HepG2 (cell line): ENCODE measurements around the gene HECTD2. TPM values are rescaled to one million over a fixed set of nuclear protein-coding genes. Genes with fewer than 3 reads are reported as not detected.

ENCODE experiments used
- ATAC-seq: fragments of 200-7000 bp; cut with Tn5 transposase; 3 replicates; pipeline ENCODE4 v1.9.1; 2020; ENCODE audit warnings: mild to moderate bottlenecking, moderate library complexity
- BruUV-seq: library from RNA; stranded (reverse); fragments of 400-500 nt; replicated peaks from 2 replicates; lab custom pipeline; 2021; lab: Mats Ljungman, UMichigan
- CTCF ChIA-PET: fragments of 300-600 bp; formaldehyde crosslinking; extraction: SDS; loops from one replicate; lab custom pipeline; 2021; ENCODE audit warnings: low total read pairs, inconsistent platforms, low intra/inter-chr PET ratio; lab: Yijun Ruan, JAX
- POLR2A ChIA-PET: fragments of 350-600 bp; sonication (Branson Sonifier 250); formaldehyde crosslinking; loops from one replicate; lab custom pipeline; 2020; ENCODE audit warnings: antibody characterized with exemption, inconsistent platforms; lab: Yijun Ruan, JAX
- DNase-seq: peaks from one replicate; pipeline ENCODE4 v3.0.0-alpha.2; 2015; ENCODE audit warnings: low spot score
- FAIRE-seq: peaks from 3 replicates; lab custom pipeline; 2011; peaks lifted over from hg19 to GRCh38; lab: Jason Lieb, UNC
- H2AFZ ChIP-seq: one replicate; pipeline ENCODE4 v1.6.1; 2011; ENCODE audit warnings: low read length, inconsistent platforms
- H3K27ac ChIP-seq: fragments of 300-600 bp; 3 replicates; pipeline ENCODE4 v1.8.0; 2011; ENCODE audit warnings: mixed run types, mild to moderate bottlenecking, mixed read lengths, low read length, inconsistent platforms; ENCODE audit not compliant: insufficient read depth; ENCODE audit errors: extremely low read length
- H3K27me3 ChIP-seq, 2 experiments: fragments of 200-600 bp in 1 of 2; 2 replicates in 1 of 2; 3 replicates in 1 of 2; pipeline versions ENCODE4 v1.6.0 to v1.8.0; 2011; ENCODE audit warnings: low read length in 2 of 2, mild to moderate bottlenecking in 2 of 2, moderate library complexity in 2 of 2, inconsistent platforms in 1 of 2; ENCODE audit not compliant: insufficient read depth in 2 of 2, control insufficient read depth in 1 of 2
- H3K36me3 ChIP-seq, 2 experiments: fragments of 200-600 bp in 1 of 2; replicated peaks in 1 of 2; 2 replicates in 1 of 2; 3 replicates in 1 of 2; pipeline versions ENCODE4 v1.5.1 to v1.8.0; 2011; ENCODE audit warnings: low read length in 2 of 2, inconsistent platforms in 1 of 2; ENCODE audit not compliant: insufficient read depth in 2 of 2, control insufficient read depth in 1 of 2
- H3K4me1 ChIP-seq: 2 replicates; pipeline ENCODE4 v1.5.1; 2012; ENCODE audit warnings: low read length, inconsistent platforms; ENCODE audit not compliant: insufficient read depth
- H3K4me2 ChIP-seq: 2 replicates; pipeline ENCODE4 v1.6.0; 2011; ENCODE audit warnings: low read depth, low read length, inconsistent platforms
- H3K4me3 ChIP-seq, 3 experiments: fragments of 200-600 bp in 1 of 3; sonication (generic), shearing (Covaris generic) in 1 of 3; replicated peaks in 1 of 3; 2 replicates each; pipeline ENCODE4 v1.5.1; 2011 to 2016; ENCODE audit warnings: low read length in 3 of 3, inconsistent platforms in 2 of 3, low read depth in 2 of 3, mild to moderate bottlenecking in 2 of 3, control low read depth in 1 of 3, mixed read lengths in 1 of 3; ENCODE audit not compliant: insufficient read depth in 1 of 3
- H3K79me2 ChIP-seq: one replicate; pipeline ENCODE4 v1.6.1; 2011; ENCODE audit warnings: low read length, inconsistent platforms; ENCODE audit not compliant: insufficient read depth
- H3K9ac ChIP-seq: 2 replicates; pipeline ENCODE4 v1.6.0; 2011; ENCODE audit warnings: mild to moderate bottlenecking, low read depth, low read length, inconsistent platforms; ENCODE audit not compliant: insufficient read depth
- H3K9me3 ChIP-seq: 2 replicates; pipeline ENCODE4 v1.5.1; 2012; ENCODE audit warnings: mild to moderate bottlenecking, low read length
- H4K20me1 ChIP-seq: 2 replicates; pipeline ENCODE4 v1.6.0; 2011; ENCODE audit warnings: inconsistent platforms, mild to moderate bottlenecking, low read length, moderate library complexity; ENCODE audit not compliant: insufficient read depth
- EP300 ChIP-seq, 3 experiments: sonication (generic) in 1 of 3; formaldehyde crosslinking in 1 of 3; IDR thresholded peaks; 2 replicates each; pipeline versions ENCODE4 v1.5.1 to v1.6.1; 2011 to 2020; ENCODE audit warnings: low read depth in 2 of 3, low read length in 2 of 3, borderline replicate concordance in 1 of 3, improper control_type of control experiment in 1 of 3, mild to moderate bottlenecking in 1 of 3, missing genetic modification reagents in 1 of 3, moderate library complexity in 1 of 3
- GATAD2A ChIP-seq: IDR thresholded peaks from 2 replicates; pipeline ENCODE4 v1.6.1; 2016
- HNRNPL ChIP-seq: fragments of 200-400 bp; formaldehyde crosslinking; IDR thresholded peaks from 2 replicates; pipeline ENCODE4 v1.6.1; 2017; ENCODE audit warnings: mild to moderate bottlenecking, low read depth, low read length
- KDM4B ChIP-seq: sonication (generic); formaldehyde crosslinking; IDR thresholded peaks from 2 replicates; pipeline ENCODE4 v1.4.0; 2020; ENCODE audit warnings: missing genetic modification reagents
- MAFG ChIP-seq: sonication (generic); formaldehyde crosslinking; IDR thresholded peaks from 2 replicates; pipeline ENCODE4 v1.5.1; 2020; ENCODE audit warnings: mild to moderate bottlenecking, missing genetic modification reagents
- MBD4 ChIP-seq: IDR thresholded peaks from 2 replicates; pipeline ENCODE4 v1.6.1; 2012; ENCODE audit warnings: low read length, inconsistent platforms, borderline replicate concordance
- NCOA5 ChIP-seq: sonication (generic); formaldehyde crosslinking; IDR thresholded peaks from 2 replicates; pipeline ENCODE4 v1.4.0; 2020; ENCODE audit warnings: missing genetic modification reagents
- SNAPC2 ChIP-seq: sonication (generic); formaldehyde crosslinking; IDR thresholded peaks from 2 replicates; pipeline ENCODE4 v1.8.1; 2022; ENCODE audit warnings: mild to moderate bottlenecking, missing genetic modification reagents
- SP5 ChIP-seq: IDR thresholded peaks from 2 replicates; pipeline ENCODE4 v1.6.1; 2016; ENCODE audit warnings: low read depth, borderline replicate concordance
- ZFP82 ChIP-seq: sonication (generic); formaldehyde crosslinking; IDR thresholded peaks from 2 replicates; pipeline ENCODE4 v1.5.1; 2020; ENCODE audit warnings: mild to moderate bottlenecking, missing genetic modification reagents, borderline replicate concordance
- ZNF549 ChIP-seq: sonication (generic); formaldehyde crosslinking; IDR thresholded peaks from 2 replicates; pipeline ENCODE4 v1.5.0; 2020; ENCODE audit warnings: missing genetic modification reagents
- ZNF639 ChIP-seq: conservative IDR thresholded peaks from 2 replicates; pipeline ENCODE4 v1.6.1; 2018; ENCODE audit warnings: missing genetic modification reagents
- ZNF816 ChIP-seq: sonication (generic); formaldehyde crosslinking; IDR thresholded peaks from 2 replicates; pipeline ENCODE4 v1.8.0; 2022; ENCODE audit warnings: missing genetic modification reagents, mild to moderate bottlenecking, borderline replicate concordance
- WGBS: methylation state at CpG from one replicate; pipeline ENCODE4 v1.1.6; 2017; ENCODE audit warnings: low lambda C conversion rate; 5-methylcytosine and 5-hydroxymethylcytosine counted together
- in situ Hi-C: cut with HindIII; loops from 2 replicates; pipeline ENCODE4 v1.10.0; 2017; ENCODE audit warnings: low pct_unique_long_range_greater_than_20kb; ENCODE audit not compliant: extremely low pct_ligation_motif_present
- intact Hi-C: fragments of 100-400 bp; cut with micrococcal nuclease; formaldehyde crosslinking; loops from one replicate; pipeline ENCODE4 v1.10.0; 2022; ENCODE audit not compliant: unreplicated experiment
- polyA plus RNA-seq, 8 experiments: library from polyadenylated mRNA; depleted of rRNA in 3 of 8; stranded (reverse) in 7 of 8; unstranded in 1 of 8; fragments of >200 nt; fragmentation: Illumina TruSeq in 4 of 8; extraction: Trizol in 4 of 8; gene quantifications; 2 replicates each; pipeline versions ENCODE4 v1.2.1 to v1.2.3, GENCODE V29; 2011 to 2016; ENCODE audit warnings: low read depth in 4 of 8, missing spikeins in 1 of 8, mixed read lengths in 1 of 8; ENCODE audit not compliant: insufficient read depth in 1 of 8
- total RNA-seq, 5 experiments: library from RNA; depleted of rRNA; stranded (reverse); fragments of >200 nt; fragmentation: Illumina TruSeq; extraction: Trizol; gene quantifications; 2 replicates each; pipeline ENCODE4 v1.2.3, GENCODE V29; 2016; ENCODE audit warnings: low read depth in 1 of 5
- TF ChIP-seq, protein P1 (sequence below): sonication (generic); formaldehyde crosslinking; IDR thresholded peaks from 2 replicates; pipeline ENCODE4 v1.4.0; 2020; ENCODE audit warnings: missing genetic modification reagents

The HECTD2 gene
- total and polyA plus RNA-seq, 2 of the 13 experiments (the other 11 are each of a cell fraction or from before 2014, with no cell fraction given), result 3.2 to 5.2 TPM

DNA sequence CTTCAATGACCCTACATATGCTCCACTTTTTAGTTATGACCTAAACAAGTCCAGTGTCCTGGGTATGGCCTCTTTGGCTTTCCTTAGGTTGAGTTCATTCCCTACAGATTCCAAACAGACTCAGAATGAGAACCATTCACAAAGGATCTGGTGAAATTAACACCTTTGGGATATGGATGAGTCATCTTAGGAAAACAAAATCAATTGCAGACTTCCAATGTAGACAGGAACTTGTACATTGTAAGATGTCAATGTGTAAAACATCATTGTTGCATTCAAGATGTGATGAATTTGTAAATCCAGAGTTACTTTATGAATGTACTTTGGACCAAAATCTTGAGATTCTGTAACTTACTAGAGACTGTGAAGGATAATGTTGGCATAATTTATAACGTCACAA lies 43.4 kb upstream of the HECTD2 start:
- CTCF ChIA-PET, result no interaction called here
- no peaks in the 10 kb centered on the region for H3K4me1 ChIP-seq
- BruUV-seq, result no TSS peak
- no peak for TF ChIP-seq ZFP82 (CRISPR knock-in tag)
- TF ChIP-seq MBD4, result no peak
- no peak for TF ChIP-seq ZNF816
- no peak for TF ChIP-seq SNAPC2 (CRISPR knock-in tag)
- no peak for TF ChIP-seq HNRNPL
- TF ChIP-seq MAFG (CRISPR knock-in tag), result no peak
- TF ChIP-seq, all 625 proteins: peak for 0
- ATAC-seq (no peak), DNase-seq (no peak), FAIRE-seq (no peak)
- Histone ChIP-seq H3K4me3 (no peak overlapping the region), H3K9me3 (no peaks in the 10 kb centered on the region), H3K79me2 (no peaks in the 10 kb centered on the region), H3K36me3 (no peaks in the 10 kb centered on the region), H4K20me1 (no peaks in the 10 kb centered on the region), H3K27me3 (no peaks in the 10 kb centered on the region), H3K4me2 (no peak overlapping the region), H2AFZ (no peak overlapping the region), H3K27ac (no peak overlapping the region), H3K9ac (no peak overlapping the region)
- 0% methylated on average over 1 of the region's 1 CpG for WGBS
- in situ Hi-C loops, result no loop called here
- intact Hi-C loops, result no loop called here
- POLR2A ChIA-PET, result no interaction called here

DNA sequence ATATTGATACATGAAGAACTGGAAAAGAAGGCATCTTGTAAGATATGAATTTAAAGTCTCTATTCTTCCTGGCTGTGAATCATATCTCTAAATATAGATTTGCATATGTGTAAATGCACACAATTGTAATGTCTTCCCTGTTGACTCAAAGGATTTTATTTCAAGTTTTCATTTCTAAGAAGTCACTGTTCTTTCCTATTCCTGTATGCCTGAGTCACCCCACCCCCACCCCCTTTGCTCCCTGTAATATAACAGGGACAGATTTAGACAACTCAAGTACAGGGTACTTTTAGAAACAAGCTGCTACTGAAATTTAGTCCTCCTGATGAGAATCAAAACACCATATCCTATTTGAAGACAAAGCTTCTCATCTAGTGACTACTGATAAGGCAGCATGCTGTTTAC lies 43.0 kb upstream of the HECTD2 start:
- Histone ChIP-seq H3K4me1 (no peaks in the 10 kb centered on the region), H2AFZ (no peak overlapping the region), H3K27ac (no peak overlapping the region), H4K20me1 (no peaks in the 10 kb centered on the region), H3K9me3 (no peaks in the 10 kb centered on the region), H3K4me3 (no peak overlapping the region), H3K36me3 (no peaks in the 10 kb centered on the region), H3K9ac (no peak overlapping the region), H3K79me2 (no peaks in the 10 kb centered on the region), H3K4me2 (no peak overlapping the region), H3K27me3 (no peaks in the 10 kb centered on the region)
- BruUV-seq, result no TSS peak
- in situ Hi-C loops (no loop called here), intact Hi-C loops (no loop called here)
- no peak for DNase-seq
- no peak for FAIRE-seq
- ATAC-seq, result no peak
- ChIA-PET POLR2A (no interaction called here), CTCF (no interaction called here)
- TF ChIP-seq GATAD2A (CRISPR knock-in tag), result no peak
- no peak for TF ChIP-seq EP300 (IDR thresholded peaks at IDR 0.05; ENCODE audit: low read depth in 2 of 2, low read length in 2 of 2)
- TF ChIP-seq EP300 (CRISPR knock-in tag; IDR thresholded peaks at IDR 0.05; ENCODE audit: borderline replicate concordance), result no peak
- TF ChIP-seq SP5 (CRISPR knock-in tag), result no peak
- TF ChIP-seq ZNF639 (CRISPR knock-in tag), result no peak
- no peak for TF ChIP-seq NCOA5 (CRISPR knock-in tag)
- TF ChIP-seq ZNF549, result no peak
- TF ChIP-seq, protein P1, sequence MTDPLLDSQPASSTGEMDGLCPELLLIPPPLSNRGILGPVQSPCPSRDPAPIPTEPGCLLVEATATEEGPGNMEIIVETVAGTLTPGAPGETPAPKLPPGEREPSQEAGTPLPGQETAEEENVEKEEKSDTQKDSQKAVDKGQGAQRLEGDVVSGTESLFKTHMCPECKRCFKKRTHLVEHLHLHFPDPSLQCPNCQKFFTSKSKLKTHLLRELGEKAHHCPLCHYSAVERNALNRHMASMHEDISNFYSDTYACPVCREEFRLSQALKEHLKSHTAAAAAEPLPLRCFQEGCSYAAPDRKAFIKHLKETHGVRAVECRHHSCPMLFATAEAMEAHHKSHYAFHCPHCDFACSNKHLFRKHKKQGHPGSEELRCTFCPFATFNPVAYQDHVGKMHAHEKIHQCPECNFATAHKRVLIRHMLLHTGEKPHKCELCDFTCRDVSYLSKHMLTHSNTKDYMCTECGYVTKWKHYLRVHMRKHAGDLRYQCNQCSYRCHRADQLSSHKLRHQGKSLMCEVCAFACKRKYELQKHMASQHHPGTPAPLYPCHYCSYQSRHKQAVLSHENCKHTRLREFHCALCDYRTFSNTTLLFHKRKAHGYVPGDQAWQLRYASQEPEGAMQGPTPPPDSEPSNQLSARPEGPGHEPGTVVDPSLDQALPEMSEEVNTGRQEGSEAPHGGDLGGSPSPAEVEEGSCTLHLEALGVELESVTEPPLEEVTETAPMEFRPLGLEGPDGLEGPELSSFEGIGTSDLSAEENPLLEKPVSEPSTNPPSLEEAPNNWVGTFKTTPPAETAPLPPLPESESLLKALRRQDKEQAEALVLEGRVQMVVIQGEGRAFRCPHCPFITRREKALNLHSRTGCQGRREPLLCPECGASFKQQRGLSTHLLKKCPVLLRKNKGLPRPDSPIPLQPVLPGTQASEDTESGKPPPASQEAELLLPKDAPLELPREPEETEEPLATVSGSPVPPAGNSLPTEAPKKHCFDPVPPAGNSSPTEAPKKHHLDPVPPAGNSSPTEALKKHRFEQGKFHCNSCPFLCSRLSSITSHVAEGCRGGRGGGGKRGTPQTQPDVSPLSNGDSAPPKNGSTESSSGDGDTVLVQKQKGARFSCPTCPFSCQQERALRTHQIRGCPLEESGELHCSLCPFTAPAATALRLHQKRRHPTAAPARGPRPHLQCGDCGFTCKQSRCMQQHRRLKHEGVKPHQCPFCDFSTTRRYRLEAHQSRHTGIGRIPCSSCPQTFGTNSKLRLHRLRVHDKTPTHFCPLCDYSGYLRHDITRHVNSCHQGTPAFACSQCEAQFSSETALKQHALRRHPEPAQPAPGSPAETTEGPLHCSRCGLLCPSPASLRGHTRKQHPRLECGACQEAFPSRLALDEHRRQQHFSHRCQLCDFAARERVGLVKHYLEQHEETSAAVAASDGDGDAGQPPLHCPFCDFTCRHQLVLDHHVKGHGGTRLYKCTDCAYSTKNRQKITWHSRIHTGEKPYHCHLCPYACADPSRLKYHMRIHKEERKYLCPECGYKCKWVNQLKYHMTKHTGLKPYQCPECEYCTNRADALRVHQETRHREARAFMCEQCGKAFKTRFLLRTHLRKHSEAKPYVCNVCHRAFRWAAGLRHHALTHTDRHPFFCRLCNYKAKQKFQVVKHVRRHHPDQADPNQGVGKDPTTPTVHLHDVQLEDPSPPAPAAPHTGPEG, result no peak
- TF ChIP-seq KDM4B (CRISPR knock-in tag), result no peak
